ENCODE measurements around the gene OTUB1. TPM values are rescaled to one million over a fixed set of nuclear protein-coding genes. Genes with fewer than 3 reads are reported as not detected.
A peak's percentile ranks its signal among the peaks of the same experiment; 100 is the strongest.

Gene OTUB1
- total and polyA plus RNA-seq, 2 of the 13 experiments (the other 11 are each of a cell fraction or from before 2014, with no cell fraction given): 58.8 to 130 TPM

DNA sequence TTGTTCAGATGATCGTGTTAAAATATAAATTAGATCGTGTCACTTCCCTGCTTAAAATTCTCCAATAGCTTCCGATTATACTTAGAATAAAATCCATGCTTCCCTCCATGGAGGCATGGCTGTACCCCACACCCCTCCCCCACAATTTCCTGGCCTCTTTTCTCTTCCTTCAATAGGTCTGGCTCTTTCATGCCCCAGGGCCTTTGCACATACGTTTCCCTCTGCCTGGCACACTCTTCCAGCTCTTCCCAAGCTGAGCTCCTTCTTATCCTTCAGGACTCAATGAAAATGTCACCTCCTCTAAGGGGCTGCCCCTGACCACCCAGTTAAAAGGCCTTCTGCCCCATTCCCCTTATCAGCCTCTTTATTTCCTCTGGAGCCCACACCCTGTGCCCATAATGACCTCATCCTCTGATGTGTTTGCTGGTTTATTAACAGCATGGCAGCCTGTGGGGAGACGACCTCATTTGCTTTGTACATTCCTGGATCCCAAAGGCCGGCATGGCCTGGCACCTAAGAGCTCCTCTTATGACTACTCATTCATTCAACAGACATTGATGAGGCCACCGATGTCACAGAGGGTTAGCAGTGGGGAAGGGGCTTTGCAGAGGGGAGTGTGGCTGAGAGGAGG is 40.5 kb downstream of the OTUB1 start:
- Histone ChIP-seq H3K9ac (ENCODE audit: insufficient read depth, low read depth, low read length) (no peak overlapping the region), H3K9me3 (ENCODE audit: low read length) (no peaks in the 10 kb centered on the region), H3K27me3 (ENCODE audit: control insufficient read depth in 1 of 2, insufficient read depth in 2 of 2, low read length in 2 of 2) (peaks cover 4 to 8% of the 10 kb centered on the region in 2 experiments; a peak in 3 of 5 replicates), H3K36me3 (replicated peaks in 1 of 2; ENCODE audit: control insufficient read depth in 1 of 2, insufficient read depth in 2 of 2, low read length in 2 of 2) (no peaks in the 10 kb centered on the region), H4K20me1 (ENCODE audit: insufficient read depth, low read length) (peaks cover 27% of the 10 kb centered on the region; the same call in 1 of the 2 replicates), H2AFZ (ENCODE audit: low read length) (no peak overlapping the region), H3K79me2 (ENCODE audit: insufficient read depth, low read length) (no peaks in the 10 kb centered on the region), H3K4me1 (ENCODE audit: insufficient read depth, low read length) (peaks cover 15% of the 10 kb centered on the region), H3K4me3 (replicated peaks in 1 of 3; ENCODE audit: insufficient read depth in 1 of 3, low read depth in 2 of 3, low read length in 3 of 3) (no peak overlapping the region), H3K27ac (ENCODE audit: extremely low read length, insufficient read depth, low read length) (no peak overlapping the region), H3K4me2 (ENCODE audit: low read depth, low read length) (no peak overlapping the region)
- intact Hi-C loops (cut with micrococcal nuclease; ENCODE audit: unreplicated experiment): no loop called here
- ATAC-seq: no peak
- FAIRE-seq: no peak
- BruUV-seq (replicated peaks): no TSS peak
- ChIA-PET CTCF (ENCODE audit: low intra/inter-chr PET ratio, low total read pairs) (no interaction called here), POLR2A (interaction anchor here (0.6 kb wide), 1 partner anchor 64 kb away, joined by 3 read pairs; no protein-coding TSS in a partner anchor)
- peak; percentile 67; the same call in 1 of the 2 replicates for TF ChIP-seq ATF7 (IDR thresholded peaks at IDR 0.05)
- no peak for TF ChIP-seq ATF7 (CRISPR knock-in tag; IDR thresholded peaks at IDR 0.05)
- TF ChIP-seq MIER2 (CRISPR knock-in tag; IDR thresholded peaks at IDR 0.05): no peak
- TF ChIP-seq SP140L (CRISPR knock-in tag; IDR thresholded peaks at IDR 0.05; ENCODE audit: borderline replicate concordance): no peak
- no peak for TF ChIP-seq ZNF501 (CRISPR knock-in tag; IDR thresholded peaks at IDR 0.05)
- DNase-seq (ENCODE audit: low spot score): no peak
- WGBS (ENCODE audit: low lambda C conversion rate): 72% methylated on average over 7 of the region's 7 CpGs
- in situ Hi-C loops (cut with HindIII; ENCODE audit: extremely low pct_ligation_motif_present, low pct_unique_long_range_greater_than_20kb): no loop called here

DNA sequence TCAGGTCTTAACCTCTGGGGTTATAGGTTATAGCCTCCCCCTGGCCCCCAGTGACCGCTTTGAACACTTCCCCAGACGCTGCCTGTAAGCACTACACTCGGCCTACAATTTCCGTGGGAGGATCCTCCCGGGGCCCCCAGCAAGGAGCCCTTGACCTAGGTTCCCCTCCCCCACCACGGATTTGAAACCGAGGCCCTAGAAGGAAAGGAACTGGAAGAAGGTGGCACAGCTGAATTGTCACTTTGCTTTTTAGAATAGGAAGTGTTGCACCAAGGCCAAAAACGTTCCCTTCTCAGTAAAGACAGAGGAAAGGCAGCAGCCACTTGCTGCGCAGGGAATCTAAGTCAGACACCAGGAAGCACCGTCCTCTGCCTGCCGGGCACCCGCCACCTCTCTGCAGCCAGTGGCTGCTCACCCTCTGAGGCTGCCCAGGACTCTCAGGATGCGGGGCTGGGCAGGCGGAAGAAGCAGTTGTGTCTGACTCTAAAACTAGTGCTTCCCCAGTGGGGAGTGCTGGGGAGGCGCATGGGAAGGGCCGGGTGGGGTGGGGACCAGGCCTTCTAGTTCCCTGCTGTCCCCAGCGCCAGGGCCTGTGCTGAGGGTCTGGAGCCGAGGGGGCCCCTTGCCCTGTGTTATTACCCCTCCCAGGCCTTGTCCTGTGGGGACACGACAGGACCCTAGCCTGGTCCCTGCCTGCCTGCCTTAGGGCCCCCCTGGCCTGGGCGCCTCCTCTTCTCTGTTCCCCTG is 41.6 kb downstream of the OTUB1 start:
- Histone ChIP-seq H2AFZ (ENCODE audit: low read length) (no peak overlapping the region), H3K79me2 (ENCODE audit: insufficient read depth, low read length) (no peaks in the 10 kb centered on the region), H3K4me3 (replicated peaks in 1 of 3; ENCODE audit: insufficient read depth in 1 of 3, low read depth in 2 of 3, low read length in 3 of 3) (no peak overlapping the region), H4K20me1 (ENCODE audit: insufficient read depth, low read length) (peaks cover 28% of the 10 kb centered on the region; the same call in 1 of the 2 replicates), H3K36me3 (replicated peaks in 1 of 2; ENCODE audit: control insufficient read depth in 1 of 2, insufficient read depth in 2 of 2, low read length in 2 of 2) (no peaks in the 10 kb centered on the region), H3K4me1 (ENCODE audit: insufficient read depth, low read length) (peaks cover 6% of the 10 kb centered on the region), H3K9me3 (ENCODE audit: low read length) (no peaks in the 10 kb centered on the region), H3K27me3 (ENCODE audit: control insufficient read depth in 1 of 2, insufficient read depth in 2 of 2, low read length in 2 of 2) (peaks cover 7 to 8% of the 10 kb centered on the region in 2 experiments; a peak in 3 of 5 replicates), H3K27ac (ENCODE audit: extremely low read length, insufficient read depth, low read length) (no peak overlapping the region), H3K9ac (ENCODE audit: insufficient read depth, low read depth, low read length) (no peak overlapping the region), H3K4me2 (ENCODE audit: low read depth, low read length) (no peak overlapping the region)
- DNase-seq (ENCODE audit: low spot score) (no peak), ATAC-seq (no peak; the same call in 1 of the 3 replicates), FAIRE-seq (no peak)
- ChIA-PET POLR2A (interaction anchor here (1.8 kb wide), 1 partner anchor 20 kb away, joined by 4 read pairs; no protein-coding TSS in a partner anchor), CTCF (ENCODE audit: low intra/inter-chr PET ratio, low total read pairs) (no interaction called here)
- WGBS (ENCODE audit: low lambda C conversion rate): 52% methylated on average over 16 of the region's 20 CpGs
- intact Hi-C loops (cut with micrococcal nuclease; ENCODE audit: unreplicated experiment) (no loop called here), in situ Hi-C loops (cut with HindIII; ENCODE audit: extremely low pct_ligation_motif_present, low pct_unique_long_range_greater_than_20kb) (no loop called here)
- no TSS peak for BruUV-seq (replicated peaks)
- no peak for TF ChIP-seq MIER3 (CRISPR knock-in tag; IDR thresholded peaks at IDR 0.05; ENCODE audit: borderline replicate concordance)
- TF ChIP-seq ZNF451 (CRISPR knock-in tag; IDR thresholded peaks at IDR 0.05): no peak
- no peak for TF ChIP-seq POLR2A (IDR thresholded peaks at IDR 0.05; ENCODE audit: insufficient read depth in 1 of 2, low read depth in 2 of 2, low read length in 2 of 2)
- no peak for TF ChIP-seq ZNF781 (CRISPR knock-in tag; IDR thresholded peaks at IDR 0.05; ENCODE audit: borderline replicate concordance, not compliant biosample characterization)
- no peak for TF ChIP-seq ZNF775 (CRISPR knock-in tag; IDR thresholded peaks at IDR 0.05; ENCODE audit: borderline replicate concordance)
- TF ChIP-seq AGO2 (optimal IDR thresholded peaks at IDR 0.05; ENCODE audit: low read depth, low read length): no peak
- TF ChIP-seq PPARG (CRISPR knock-in tag; conservative IDR thresholded peaks at IDR 0.05): no peak
- TF ChIP-seq TSC22D2 (CRISPR knock-in tag; IDR thresholded peaks at IDR 0.05; ENCODE audit: borderline replicate concordance): no peak
- TF ChIP-seq ATAD3A (CRISPR knock-in tag; IDR thresholded peaks at IDR 0.05): no peak
- no peak for TF ChIP-seq ZBTB1 (CRISPR knock-in tag; IDR thresholded peaks at IDR 0.05; ENCODE audit: borderline replicate concordance)
- TF ChIP-seq SSRP1 (CRISPR knock-in tag; IDR thresholded peaks at IDR 0.05): no peak
- TF ChIP-seq, protein P1, sequence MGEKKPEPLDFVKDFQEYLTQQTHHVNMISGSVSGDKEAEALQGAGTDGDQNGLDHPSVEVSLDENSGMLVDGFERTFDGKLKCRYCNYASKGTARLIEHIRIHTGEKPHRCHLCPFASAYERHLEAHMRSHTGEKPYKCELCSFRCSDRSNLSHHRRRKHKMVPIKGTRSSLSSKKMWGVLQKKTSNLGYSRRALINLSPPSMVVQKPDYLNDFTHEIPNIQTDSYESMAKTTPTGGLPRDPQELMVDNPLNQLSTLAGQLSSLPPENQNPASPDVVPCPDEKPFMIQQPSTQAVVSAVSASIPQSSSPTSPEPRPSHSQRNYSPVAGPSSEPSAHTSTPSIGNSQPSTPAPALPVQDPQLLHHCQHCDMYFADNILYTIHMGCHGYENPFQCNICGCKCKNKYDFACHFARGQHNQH (CRISPR knock-in tag; IDR thresholded peaks at IDR 0.05): no peak
